ENCODE results near the gene CALD1. TPM values are rescaled to one million over a fixed set of nuclear protein-coding genes. Genes with fewer than 3 reads are reported as not detected.
A peak's percentile ranks its signal among the peaks of the same experiment; 100 is the strongest.

CALD1 gene
- total and polyA plus RNA-seq, 2 experiments from 2014 or later = 22.6 to 135 TPM

DNA sequence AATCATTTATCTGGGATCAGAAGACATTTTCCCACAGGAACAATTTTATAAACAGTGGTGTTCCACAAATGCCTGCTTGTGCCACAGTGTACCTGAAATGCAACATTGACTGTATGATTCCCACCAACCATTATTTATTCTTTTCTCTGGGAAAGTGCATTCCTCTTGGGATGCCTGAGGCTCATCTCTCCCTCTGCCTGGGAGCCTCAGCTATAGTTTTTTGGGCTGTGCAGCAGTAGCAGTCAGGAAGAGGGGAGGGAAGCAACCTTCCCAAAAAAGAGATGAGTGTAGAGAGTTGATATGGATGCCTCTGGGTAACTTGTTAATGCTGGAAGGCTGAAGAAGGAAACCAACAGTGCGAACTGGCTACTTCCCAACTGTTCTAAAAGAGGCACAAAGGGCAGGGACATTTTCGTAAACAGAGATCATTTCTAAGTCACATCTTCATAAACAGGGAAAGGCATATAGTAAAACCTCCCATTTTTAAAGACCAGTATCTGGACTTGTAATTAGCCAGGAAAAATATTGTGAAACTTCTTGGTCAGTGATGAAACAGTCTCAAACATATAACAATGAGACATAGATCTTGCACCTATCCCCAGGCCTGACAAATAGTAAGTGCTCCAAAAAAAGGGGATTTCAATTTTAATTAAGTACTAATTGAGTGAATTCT, 1.4 kb upstream of the CALD1 start:
- DNase-seq (ENCODE audit: low read depth in 1 of 2, low spot score in 1 of 2) = peak in 1 of 2 donors; percentile 78
- no peaks in the 10 kb centered on the region for H3K9me3 ChIP-seq (ENCODE audit: low read depth)
- no peaks in the 10 kb centered on the region for H3K27me3 ChIP-seq
- peak overlapping the region; percentile 97 for H3K27ac ChIP-seq
- TF ChIP-seq, protein P1, sequence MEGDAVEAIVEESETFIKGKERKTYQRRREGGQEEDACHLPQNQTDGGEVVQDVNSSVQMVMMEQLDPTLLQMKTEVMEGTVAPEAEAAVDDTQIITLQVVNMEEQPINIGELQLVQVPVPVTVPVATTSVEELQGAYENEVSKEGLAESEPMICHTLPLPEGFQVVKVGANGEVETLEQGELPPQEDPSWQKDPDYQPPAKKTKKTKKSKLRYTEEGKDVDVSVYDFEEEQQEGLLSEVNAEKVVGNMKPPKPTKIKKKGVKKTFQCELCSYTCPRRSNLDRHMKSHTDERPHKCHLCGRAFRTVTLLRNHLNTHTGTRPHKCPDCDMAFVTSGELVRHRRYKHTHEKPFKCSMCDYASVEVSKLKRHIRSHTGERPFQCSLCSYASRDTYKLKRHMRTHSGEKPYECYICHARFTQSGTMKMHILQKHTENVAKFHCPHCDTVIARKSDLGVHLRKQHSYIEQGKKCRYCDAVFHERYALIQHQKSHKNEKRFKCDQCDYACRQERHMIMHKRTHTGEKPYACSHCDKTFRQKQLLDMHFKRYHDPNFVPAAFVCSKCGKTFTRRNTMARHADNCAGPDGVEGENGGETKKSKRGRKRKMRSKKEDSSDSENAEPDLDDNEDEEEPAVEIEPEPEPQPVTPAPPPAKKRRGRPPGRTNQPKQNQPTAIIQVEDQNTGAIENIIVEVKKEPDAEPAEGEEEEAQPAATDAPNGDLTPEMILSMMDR (IDR thresholded peaks at IDR 0.05; ENCODE audit: low read depth, low read length) = no peak
- no peak overlapping the region for H3K4me3 ChIP-seq
- peaks cover 17% of the 10 kb centered on the region for H3K4me1 ChIP-seq (ENCODE audit: low read depth)
- no peaks in the 10 kb centered on the region for H3K36me3 ChIP-seq

DNA sequence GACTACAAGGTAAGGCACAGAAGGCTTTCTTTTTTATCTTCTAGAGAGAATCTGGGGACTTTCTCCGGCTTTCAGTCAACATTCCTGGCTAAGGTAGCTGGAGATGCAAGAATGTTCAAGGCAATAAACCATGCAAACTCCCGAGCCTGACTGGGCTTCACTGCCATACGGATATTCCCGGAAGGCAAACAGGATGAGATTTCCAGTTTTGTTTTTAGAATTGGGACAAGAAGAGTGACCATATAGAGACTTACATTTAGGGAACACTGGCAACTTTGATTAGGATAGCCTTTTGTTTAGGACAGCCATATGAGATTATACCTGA, 269 bp downstream of the CALD1 start:
- peak overlapping the region; percentile 64 for H3K4me3 ChIP-seq
- H3K36me3 ChIP-seq = no peaks in the 10 kb centered on the region
- no peak for DNase-seq (ENCODE audit: low read depth in 1 of 2, low spot score in 1 of 2)
- TF ChIP-seq, protein P1 (IDR thresholded peaks at IDR 0.05; ENCODE audit: low read depth, low read length) = no peak
- no peaks in the 10 kb centered on the region for H3K9me3 ChIP-seq (ENCODE audit: low read depth)
- H3K4me1 ChIP-seq (ENCODE audit: low read depth) = peaks cover 17% of the 10 kb centered on the region
- H3K27ac ChIP-seq = peak overlapping the region; percentile 97
- no peaks in the 10 kb centered on the region for H3K27me3 ChIP-seq

GRCh38 chr7:134780166-134780828, 863 bp downstream of the CALD1 start:
- DNase-seq (ENCODE audit: low read depth in 1 of 2, low spot score in 1 of 2) = peak; percentile 55 to 63
- TF ChIP-seq, protein P1 (IDR thresholded peaks at IDR 0.05; ENCODE audit: low read depth, low read length) = no peak
- no peaks in the 10 kb centered on the region for H3K9me3 ChIP-seq (ENCODE audit: low read depth)
- no peaks in the 10 kb centered on the region for H3K36me3 ChIP-seq
- H3K4me1 ChIP-seq (ENCODE audit: low read depth) = peaks cover 17% of the 10 kb centered on the region
- H3K27ac ChIP-seq = peak overlapping the region; percentile 97
- peak overlapping the region; percentile 64 for H3K4me3 ChIP-seq
- no peaks in the 10 kb centered on the region for H3K27me3 ChIP-seq

DNA sequence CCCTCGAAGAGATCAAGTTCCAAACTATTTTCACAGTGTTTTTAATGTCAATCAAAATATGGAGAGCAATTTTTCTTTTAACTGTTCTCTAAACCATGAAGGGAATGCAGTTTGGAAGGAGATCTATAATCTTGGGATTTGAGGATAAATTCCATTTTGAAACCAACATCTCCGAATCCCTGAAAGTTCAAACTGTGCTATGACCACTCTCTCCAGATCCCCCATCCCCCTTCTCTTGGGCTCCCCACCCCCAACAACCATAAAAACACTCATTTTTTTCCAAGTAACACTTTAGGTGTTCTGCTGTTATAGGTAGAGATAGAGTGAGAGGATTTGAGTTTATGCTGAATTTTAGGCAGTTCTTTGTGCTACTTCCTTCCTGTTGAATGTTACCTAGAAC, 1.7 kb downstream of the CALD1 start:
- H3K36me3 ChIP-seq = no peaks in the 10 kb centered on the region
- peaks cover 17% of the 10 kb centered on the region for H3K4me1 ChIP-seq (ENCODE audit: low read depth)
- DNase-seq (ENCODE audit: low read depth in 1 of 2, low spot score in 1 of 2) = no peak
- TF ChIP-seq, protein P1 (IDR thresholded peaks at IDR 0.05; ENCODE audit: low read depth, low read length) = no peak
- peak overlapping the region; percentile 97 for H3K27ac ChIP-seq
- no peaks in the 10 kb centered on the region for H3K9me3 ChIP-seq (ENCODE audit: low read depth)
- peak overlapping the region; percentile 64 for H3K4me3 ChIP-seq
- H3K27me3 ChIP-seq = no peaks in the 10 kb centered on the region

DNA sequence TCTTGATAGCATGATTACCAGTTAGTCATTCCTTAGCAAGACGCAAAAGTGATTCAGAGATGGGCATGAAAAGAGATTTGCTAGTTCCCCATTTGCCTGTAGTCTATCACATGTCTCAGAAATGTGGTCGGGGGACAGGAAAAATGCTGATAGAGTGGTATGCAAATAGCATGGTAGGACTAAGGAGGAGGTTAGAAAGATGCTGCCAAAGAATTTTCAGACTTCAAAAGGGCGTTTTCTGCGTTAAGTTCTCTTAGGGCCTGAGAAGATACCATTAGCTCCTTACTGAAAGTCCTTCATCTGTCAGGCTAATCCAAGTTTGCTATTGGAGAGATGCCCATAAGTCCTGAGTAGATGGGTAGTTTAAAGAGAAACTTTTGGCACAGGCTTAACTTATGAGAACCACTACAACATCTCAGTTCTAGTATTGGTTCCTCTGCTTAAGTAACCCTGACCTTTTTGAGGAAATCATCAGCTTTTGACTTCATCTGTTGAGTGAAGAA, 2.7 kb downstream of the CALD1 start:
- Histone ChIP-seq H3K9me3 (ENCODE audit: low read depth) (no peaks in the 10 kb centered on the region), H3K27me3 (no peaks in the 10 kb centered on the region), H3K36me3 (no peaks in the 10 kb centered on the region), H3K27ac (no peak overlapping the region), H3K4me3 (no peak overlapping the region), H3K4me1 (ENCODE audit: low read depth) (peaks cover 17% of the 10 kb centered on the region)
- DNase-seq (ENCODE audit: low read depth in 1 of 2, low spot score in 1 of 2) = peak in 1 of 2 donors; percentile 66
- TF ChIP-seq, protein P1 (IDR thresholded peaks at IDR 0.05; ENCODE audit: low read depth, low read length) = no peak

Measured in cardiac muscle cell (in vitro differentiated cells and primary cell).